Transverse colon (tissue), 4 donors: Measurements from ENCODE around the gene MYO5B. TPM values are rescaled to one million over a fixed set of nuclear protein-coding genes. Genes with fewer than 3 reads are reported as not detected.

Source experiments
- DNase-seq: peaks from one replicate; pipeline ENCODE4 v3.0.0-alpha.2; 2019
- H3K27ac ChIP-seq, 4 donors: fragments of 200-600 bp; sonication (generic); 2 replicates each; pipeline ENCODE4 v1.5.1; 2016 to 2018; ENCODE audit warnings: inconsistent platforms in 4 of 4
- H3K27me3 ChIP-seq: fragments of 200-600 bp; sonication (generic); 2 replicates; pipeline ENCODE4 v1.5.1; 2017; ENCODE audit warnings: inconsistent platforms
- H3K36me3 ChIP-seq, 4 donors: fragments of 200-600 bp; sonication (generic); 2 replicates each; pipeline ENCODE4 v1.5.1; 2017 to 2019; ENCODE audit warnings: inconsistent platforms in 4 of 4
- H3K4me1 ChIP-seq, 4 donors: fragments of 200-600 bp; sonication (generic); 2 replicates each; pipeline ENCODE4 v1.5.1; 2017 to 2020; ENCODE audit warnings: inconsistent platforms in 4 of 4
- H3K4me3 ChIP-seq, 4 donors: fragments of 200-600 bp; sonication (generic); 1 replicate in 1 of 4; 2 replicates in 3 of 4; pipeline versions ENCODE4 v1.5.1 to v1.6.1; 2017 to 2019; ENCODE audit warnings: inconsistent platforms in 4 of 4
- H3K9me3 ChIP-seq, 2 donors: fragments of 200-600 bp; sonication (generic); 2 replicates each; pipeline ENCODE4 v1.5.1; 2017 to 2019; ENCODE audit warnings: inconsistent platforms in 2 of 2
- EP300 ChIP-seq: sonication (generic); formaldehyde crosslinking; IDR thresholded peaks from one replicate; pipeline ENCODE4 v1.6.1; 2017; ENCODE audit warnings: antibody characterized with exemption, low read depth
- POLR2A ChIP-seq: fragments of 450-650 bp; IDR thresholded peaks from one replicate; pipeline ENCODE4 v1.6.1; 2016; ENCODE audit warnings: antibody characterized with exemption, mild to moderate bottlenecking, moderate library complexity
- POLR2AphosphoS5 ChIP-seq, 3 donors: sonication (generic); formaldehyde crosslinking; IDR thresholded peaks; one replicate each; pipeline ENCODE4 v1.6.1; 2016; ENCODE audit warnings: antibody characterized with exemption in 3 of 3
- WGBS, 2 donors: methylation state at CpG; one replicate each; pipeline ENCODE4 v1.1.5; 2018; ENCODE audit warnings: low coverage in 1 of 2; 5-methylcytosine and 5-hydroxymethylcytosine counted together
- in situ Hi-C, 4 donors: fragments of 200-750 bp; cut with MboI; loops; one replicate each; pipeline versions ENCODE4 v1.15.0 to v1.15.1; 2017; ENCODE audit warnings: low sequenced_read_pairs in 3 of 4, low pct_ligation_motif_present in 1 of 4, low pct_unique_long_range_greater_than_20kb in 1 of 4
- intact Hi-C: fragments of 100-400 bp; cut with DNase I; formaldehyde crosslinking; loops from one replicate; pipeline ENCODE4 v1.15.1; 2023; ENCODE audit warnings: low total_unique reads
- total RNA-seq, 4 donors: library from RNA; depleted of rRNA; stranded (reverse); fragments of >200 nt; gene quantifications; one replicate each; pipeline ENCODE4 v1.1.0, GENCODE V29; 2016
- TF ChIP-seq, protein P1 (sequence below), 5 experiments: fragments of 200-600 bp in 3 of 5; fragments of 450-650 bp in 2 of 5; sonication (generic) in 3 of 5; IDR thresholded peaks; 1 replicate in 2 of 5; 2 replicates in 3 of 5; pipeline ENCODE4 v1.5.1; 2016 to 2017; ENCODE audit warnings: antibody characterized with exemption in 5 of 5, inconsistent platforms in 3 of 5, mild to moderate bottlenecking in 2 of 5, moderate library complexity in 1 of 5

The MYO5B gene
- total RNA-seq, 4 donors from 2014 or later, result 96.7 to 144 (median 114) TPM

DNA sequence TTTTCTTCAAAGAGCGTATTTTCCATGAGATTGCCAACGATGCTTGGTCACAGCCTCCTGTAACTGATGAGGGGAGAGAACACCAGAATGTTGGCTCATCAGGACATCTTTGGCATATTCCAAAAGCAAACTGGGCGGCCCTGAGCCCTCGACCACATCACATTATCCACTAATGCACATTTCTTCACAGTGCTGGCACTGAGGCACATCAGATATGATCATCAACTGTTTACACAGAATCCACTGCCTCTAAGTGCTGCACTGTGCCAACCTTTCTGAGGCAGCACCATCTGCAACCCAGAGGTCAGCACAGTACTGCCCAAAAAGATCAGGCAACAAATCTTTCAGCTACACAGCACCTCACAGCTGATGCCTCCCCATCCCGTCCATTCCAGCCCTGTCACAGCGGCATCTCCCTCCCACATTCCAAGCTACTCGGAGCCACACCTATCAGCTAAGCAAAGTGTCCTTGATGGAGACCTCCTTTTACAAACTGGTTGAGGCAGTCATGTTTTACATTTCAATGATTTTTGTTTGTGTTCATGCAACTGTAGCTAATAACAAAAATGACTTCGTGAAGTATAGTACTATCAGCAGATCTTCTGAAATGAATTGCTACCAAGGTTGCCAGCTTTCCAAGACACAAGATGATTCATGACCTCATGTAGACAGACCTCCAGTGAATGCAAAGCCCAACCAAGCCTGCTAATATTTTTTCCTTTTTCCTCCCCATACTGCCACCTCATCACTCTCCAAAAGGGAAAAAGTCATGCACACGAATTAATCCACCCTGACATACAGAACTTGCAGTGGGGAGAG, 32.3 kb downstream of the MYO5B start:
- DNase-seq, result no peak
- intact Hi-C loops, result no loop called here
- H3K4me3 ChIP-seq, result no peak overlapping the region
- 60 to 67% methylated on average over 7 to 9 of the region's 9 CpGs for WGBS, 2 donors
- H3K36me3 ChIP-seq, result no peaks in the 10 kb centered on the region
- TF ChIP-seq, protein P1, sequence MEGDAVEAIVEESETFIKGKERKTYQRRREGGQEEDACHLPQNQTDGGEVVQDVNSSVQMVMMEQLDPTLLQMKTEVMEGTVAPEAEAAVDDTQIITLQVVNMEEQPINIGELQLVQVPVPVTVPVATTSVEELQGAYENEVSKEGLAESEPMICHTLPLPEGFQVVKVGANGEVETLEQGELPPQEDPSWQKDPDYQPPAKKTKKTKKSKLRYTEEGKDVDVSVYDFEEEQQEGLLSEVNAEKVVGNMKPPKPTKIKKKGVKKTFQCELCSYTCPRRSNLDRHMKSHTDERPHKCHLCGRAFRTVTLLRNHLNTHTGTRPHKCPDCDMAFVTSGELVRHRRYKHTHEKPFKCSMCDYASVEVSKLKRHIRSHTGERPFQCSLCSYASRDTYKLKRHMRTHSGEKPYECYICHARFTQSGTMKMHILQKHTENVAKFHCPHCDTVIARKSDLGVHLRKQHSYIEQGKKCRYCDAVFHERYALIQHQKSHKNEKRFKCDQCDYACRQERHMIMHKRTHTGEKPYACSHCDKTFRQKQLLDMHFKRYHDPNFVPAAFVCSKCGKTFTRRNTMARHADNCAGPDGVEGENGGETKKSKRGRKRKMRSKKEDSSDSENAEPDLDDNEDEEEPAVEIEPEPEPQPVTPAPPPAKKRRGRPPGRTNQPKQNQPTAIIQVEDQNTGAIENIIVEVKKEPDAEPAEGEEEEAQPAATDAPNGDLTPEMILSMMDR (IDR thresholded peaks at IDR 0.05), result no peak
- TF ChIP-seq POLR2A (no peak), EP300 (no peak), POLR2AphosphoS5 (IDR thresholded peaks at IDR 0.05) (no peak)
- H3K27ac ChIP-seq, result no peak overlapping the region
- H3K4me1 ChIP-seq, result peaks cover 3 to 54% (median 30%) of the 10 kb centered on the region in 4 donors
- H3K27me3 ChIP-seq, result no peaks in the 10 kb centered on the region
- no peaks in the 10 kb centered on the region for H3K9me3 ChIP-seq
- in situ Hi-C loops, result no loop called here

DNA sequence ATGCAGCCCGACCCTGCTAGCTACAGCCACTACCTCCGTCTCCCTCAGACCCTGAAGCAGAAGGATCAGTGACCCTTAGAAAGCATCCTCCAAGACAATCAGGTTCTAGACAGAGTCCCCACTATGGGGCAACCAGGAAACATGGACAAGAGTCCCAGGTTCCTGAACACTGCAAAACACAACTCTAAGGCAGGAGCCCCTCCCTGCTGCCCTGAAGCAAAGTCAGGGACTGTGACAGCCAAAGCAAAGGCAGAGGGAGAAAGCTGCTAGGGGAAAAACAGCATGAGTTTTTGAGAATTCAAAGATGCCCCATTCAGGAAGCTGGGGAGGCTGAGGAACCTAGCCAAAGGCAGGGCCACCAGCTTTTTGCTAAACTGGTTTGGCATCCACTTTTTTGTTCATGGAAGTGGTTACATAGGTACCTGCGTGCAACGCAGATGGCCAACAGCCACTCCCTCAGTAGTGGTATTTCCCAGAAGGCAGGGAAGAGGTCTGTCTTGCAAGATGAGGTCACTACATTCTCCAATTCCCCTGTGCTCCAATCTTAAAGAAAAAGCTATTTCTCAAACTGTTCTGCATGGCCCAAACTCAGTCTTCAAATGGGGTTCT, 33.2 kb downstream of the MYO5B start:
- DNase-seq, result peak; percentile 26
- Histone ChIP-seq H3K4me3 (no peak overlapping the region), H3K4me1 (peaks cover 3 to 52% (median 30%) of the 10 kb centered on the region in 4 donors), H3K36me3 (no peaks in the 10 kb centered on the region), H3K9me3 (no peaks in the 10 kb centered on the region), H3K27me3 (no peaks in the 10 kb centered on the region), H3K27ac (peak overlapping the region in 1 of 4 donors; percentile 88)
- no peak for TF ChIP-seq EP300
- TF ChIP-seq, protein P1 (IDR thresholded peaks at IDR 0.05), result no peak
- TF ChIP-seq POLR2AphosphoS5 (IDR thresholded peaks at IDR 0.05), result no peak
- no peak for TF ChIP-seq POLR2A
- intact Hi-C loops (no loop called here), in situ Hi-C loops (no loop called here)
- WGBS, 2 donors, result 44% methylated on average over 4 of the region's 4 CpGs; no CpG with 5 or more reads in 1 of the 2 donors

DNA sequence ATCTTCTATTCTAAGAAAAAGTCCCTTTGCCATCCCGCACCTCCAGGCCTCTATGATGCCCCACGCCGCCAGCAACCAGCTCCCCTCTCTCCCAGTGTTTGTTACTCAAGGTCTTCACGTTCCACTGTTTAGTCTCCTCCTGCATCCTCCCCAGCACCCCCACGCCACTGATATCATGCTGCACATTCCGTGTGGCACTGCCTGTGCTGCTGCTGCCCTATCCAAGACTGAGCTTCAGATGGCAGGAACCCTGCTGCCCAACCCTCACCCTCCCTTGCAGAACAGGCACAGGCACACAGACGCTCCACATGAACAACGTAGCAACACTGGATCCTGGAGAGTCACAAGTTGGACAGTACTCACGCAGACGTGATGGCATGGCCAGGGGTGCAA, 35.3 kb downstream of the MYO5B start:
- in situ Hi-C loops (no loop called here), intact Hi-C loops (no loop called here)
- no peak overlapping the region for H3K4me3 ChIP-seq
- peak overlapping the region; percentile 64 to 88 (median 76) for H3K27ac ChIP-seq
- DNase-seq, result no peak
- H3K9me3 ChIP-seq, result no peaks in the 10 kb centered on the region
- no peaks in the 10 kb centered on the region for H3K36me3 ChIP-seq
- TF ChIP-seq POLR2A (no peak), EP300 (no peak), POLR2AphosphoS5 (IDR thresholded peaks at IDR 0.05) (no peak)
- TF ChIP-seq, protein P1 (IDR thresholded peaks at IDR 0.05), result no peak
- no peaks in the 10 kb centered on the region for H3K27me3 ChIP-seq
- peaks cover 3 to 53% (median 32%) of the 10 kb centered on the region in 4 donors for H3K4me1 ChIP-seq
- WGBS, 2 donors, result 56 to 75% methylated on average over 8 to 10 of the region's 10 CpGs

DNA sequence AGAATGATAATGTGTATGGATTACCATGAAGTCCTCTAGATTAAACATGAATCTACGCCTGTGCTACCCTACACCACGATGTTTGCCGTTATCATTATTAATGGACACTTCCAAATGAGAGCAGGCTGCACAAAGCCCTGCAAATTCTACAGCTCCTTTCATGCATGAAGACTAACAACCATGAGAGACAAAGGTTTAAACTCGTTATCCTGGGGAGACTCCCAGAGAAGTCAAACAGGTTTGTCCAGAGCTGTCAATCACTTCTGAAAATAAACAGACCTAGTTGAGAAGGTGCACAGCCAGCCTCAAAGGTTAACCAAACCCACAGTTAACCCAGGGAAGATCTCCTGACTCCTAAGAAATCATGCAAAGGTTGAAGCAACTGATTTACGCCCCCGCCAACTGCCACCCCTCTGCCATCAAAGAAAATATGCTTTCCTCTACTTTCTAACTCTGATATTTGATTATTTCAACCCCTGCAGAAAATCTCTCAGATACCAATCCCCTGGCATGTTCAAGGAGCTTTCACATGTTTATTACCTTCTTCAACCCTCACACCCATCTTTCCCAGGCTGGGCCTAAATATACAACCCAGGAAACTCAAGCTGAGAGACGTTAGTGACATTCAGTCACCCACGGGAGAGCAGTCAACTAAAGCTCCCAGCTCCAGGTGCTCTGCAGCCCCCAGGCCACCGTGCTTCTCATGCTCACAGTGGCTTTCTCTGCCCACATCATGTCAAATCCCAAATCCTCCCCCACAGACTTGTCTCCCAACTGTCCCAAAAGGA, 35.9 kb downstream of the MYO5B start:
- no peak overlapping the region for H3K4me3 ChIP-seq
- peaks cover 3 to 59% (median 32%) of the 10 kb centered on the region in 4 donors for H3K4me1 ChIP-seq
- no peak for TF ChIP-seq EP300
- TF ChIP-seq POLR2A, result no peak
- TF ChIP-seq POLR2AphosphoS5 (IDR thresholded peaks at IDR 0.05), result no peak
- TF ChIP-seq, protein P1 (IDR thresholded peaks at IDR 0.05), result no peak
- peak overlapping the region; percentile 64 to 88 (median 76) for H3K27ac ChIP-seq
- 45 to 60% methylated on average over 2 to 9 of the region's 9 CpGs for WGBS, 2 donors
- in situ Hi-C loops (no loop called here), intact Hi-C loops (no loop called here)
- no peaks in the 10 kb centered on the region for H3K9me3 ChIP-seq
- no peaks in the 10 kb centered on the region for H3K36me3 ChIP-seq
- peak; percentile 33 for DNase-seq
- H3K27me3 ChIP-seq, result no peaks in the 10 kb centered on the region
